Stimulated activated naive CD4-positive, alpha-beta T cell (primary cell): ENCODE measurements around the gene IFNA7.
A peak's percentile ranks its signal among the peaks of the same experiment; 100 is the strongest.
"Not testable (repeated sequence)": the region's sequence is repeated elsewhere in the genome, so short reads cannot be mapped to it uniquely, and the experiment has no call there.

Experiments used
- DNase-seq, 6 experiments: peaks; one replicate each; lab custom pipeline; 2025; lab: John Stamatoyannopoulos, UW

Gene IFNA7

DNA sequence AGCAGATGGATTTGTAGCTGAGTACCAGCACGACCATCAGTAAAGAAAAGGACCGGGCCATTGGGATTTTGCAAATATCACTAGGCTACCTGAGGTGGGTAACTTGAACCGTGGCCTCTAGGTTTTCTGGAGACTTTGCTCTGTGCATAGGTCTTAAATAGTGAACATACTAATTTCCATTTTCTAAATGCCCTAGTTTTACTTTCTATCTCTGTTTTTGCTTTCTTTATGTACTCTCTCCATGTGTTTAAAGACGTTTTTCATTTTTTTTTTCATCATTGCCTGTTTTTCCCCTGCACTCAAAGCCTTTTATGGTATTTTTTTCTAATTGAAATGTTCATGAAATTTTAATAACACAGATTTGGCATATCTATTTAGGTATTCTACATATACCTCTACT, at the start of gene IFNA7:
Gene IFNA7 (minus strand): TSS at position 101 of the 400 bp plus-strand sequence. CDS start 40 bp downstream, at position 61.
- DNase-seq: not testable (repeated sequence)

DNA sequence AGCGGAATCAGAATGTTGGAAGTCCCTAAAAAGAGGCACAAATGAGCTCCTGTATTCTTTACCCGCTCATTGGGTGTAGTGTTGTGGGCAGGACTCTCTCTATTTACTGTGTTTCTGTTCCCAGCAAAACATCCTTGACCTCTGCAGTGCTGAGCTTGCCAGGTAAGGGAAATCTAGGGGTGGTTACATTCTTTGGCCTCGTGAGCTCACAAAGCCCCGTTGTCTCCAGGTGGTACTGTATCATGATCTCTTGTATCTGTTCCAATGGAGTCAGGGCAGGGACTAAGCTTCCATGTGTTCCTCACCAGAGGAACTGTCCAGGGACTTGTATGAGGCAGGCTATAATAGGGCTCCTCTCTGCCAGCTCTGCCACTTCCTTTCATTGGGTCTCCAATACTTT, 49.6 kb upstream of the IFNA7 start:
- DNase-seq: no peak

DNA sequence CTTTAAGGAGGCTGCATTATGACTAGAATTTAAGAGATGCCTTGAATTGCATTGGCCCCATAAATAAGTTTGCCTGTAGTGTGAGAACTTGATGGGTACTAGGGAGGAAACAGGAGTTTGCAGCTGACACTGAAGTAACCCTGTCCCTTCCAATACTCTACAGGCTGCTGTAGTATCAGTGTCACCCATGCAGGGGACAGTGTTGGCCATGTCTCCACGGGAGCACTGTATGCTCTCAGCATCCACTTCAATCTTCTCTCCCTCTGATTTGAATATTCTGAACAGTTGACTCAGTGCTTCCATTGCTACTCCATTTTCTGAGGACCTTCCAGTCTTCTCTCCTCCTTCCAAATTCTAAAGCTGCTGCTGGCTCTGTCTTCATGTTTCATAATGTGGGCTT, 49.2 kb upstream of the IFNA7 start:
- no peak for DNase-seq

DNA sequence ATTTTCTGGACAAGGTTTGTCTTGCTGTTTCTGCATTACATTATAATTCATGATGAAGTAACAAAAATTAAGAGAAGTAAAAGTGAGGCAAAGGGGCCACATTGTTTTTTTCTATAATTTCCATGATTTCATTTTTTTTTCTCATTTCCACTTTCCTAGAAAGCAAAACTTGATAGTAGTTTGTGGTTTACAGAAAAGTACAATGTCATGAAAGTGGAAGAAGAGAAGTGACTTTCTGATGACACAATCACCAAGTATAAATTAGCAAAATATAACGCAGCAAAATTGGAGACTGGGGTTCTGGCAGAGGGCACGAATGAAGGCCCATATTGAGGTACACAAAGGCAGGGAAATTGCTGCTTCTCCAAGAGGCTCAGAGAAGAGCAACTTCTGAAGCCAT, 42.8 kb upstream of the IFNA7 start:
- no peak for DNase-seq

DNA sequence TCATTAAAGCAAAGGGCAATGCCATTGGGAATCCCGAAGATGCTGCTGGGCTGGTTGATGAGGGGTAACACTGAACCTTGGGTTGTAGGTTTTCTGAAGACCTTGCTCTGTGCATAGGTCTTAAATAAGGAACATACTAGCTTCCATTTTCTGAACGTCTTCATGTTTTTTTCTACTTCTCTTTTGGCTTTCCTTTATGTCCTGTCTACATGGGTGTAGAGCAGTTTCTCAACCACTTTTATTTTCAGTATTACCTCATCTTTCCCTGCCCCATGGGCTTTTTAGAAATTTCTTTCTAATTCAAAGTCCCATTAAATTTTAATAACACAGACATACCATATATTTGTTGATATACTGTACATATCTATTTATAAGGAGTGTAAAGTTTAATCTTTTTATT, 37.9 kb upstream of the IFNA7 start, which contains the start of gene IFNA14:
Gene IFNA14 (minus strand): TSS at position 95 of the 400 bp plus-strand sequence. CDS start 70 bp downstream, at position 25.
- DNase-seq: no peak

DNA sequence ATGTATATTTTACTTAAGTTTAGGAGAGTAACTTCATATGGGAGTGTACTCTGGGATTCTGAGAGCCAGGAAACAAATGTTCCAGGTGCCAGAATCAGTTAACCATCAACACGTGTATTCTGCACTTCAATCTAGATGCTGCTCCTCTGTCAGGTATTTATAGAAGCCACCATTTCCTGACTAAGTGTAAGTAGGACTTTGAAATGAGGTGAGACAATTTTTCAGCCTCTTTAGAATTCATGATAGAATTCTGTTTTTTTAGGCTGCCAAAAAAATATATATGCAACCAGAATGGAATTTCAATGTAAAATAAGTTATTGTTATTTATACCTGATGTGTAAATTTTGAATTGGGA, 34.3 kb upstream of the IFNA7 start:
- peak in 1 of 6 experiments; percentile 10 for DNase-seq

DNA sequence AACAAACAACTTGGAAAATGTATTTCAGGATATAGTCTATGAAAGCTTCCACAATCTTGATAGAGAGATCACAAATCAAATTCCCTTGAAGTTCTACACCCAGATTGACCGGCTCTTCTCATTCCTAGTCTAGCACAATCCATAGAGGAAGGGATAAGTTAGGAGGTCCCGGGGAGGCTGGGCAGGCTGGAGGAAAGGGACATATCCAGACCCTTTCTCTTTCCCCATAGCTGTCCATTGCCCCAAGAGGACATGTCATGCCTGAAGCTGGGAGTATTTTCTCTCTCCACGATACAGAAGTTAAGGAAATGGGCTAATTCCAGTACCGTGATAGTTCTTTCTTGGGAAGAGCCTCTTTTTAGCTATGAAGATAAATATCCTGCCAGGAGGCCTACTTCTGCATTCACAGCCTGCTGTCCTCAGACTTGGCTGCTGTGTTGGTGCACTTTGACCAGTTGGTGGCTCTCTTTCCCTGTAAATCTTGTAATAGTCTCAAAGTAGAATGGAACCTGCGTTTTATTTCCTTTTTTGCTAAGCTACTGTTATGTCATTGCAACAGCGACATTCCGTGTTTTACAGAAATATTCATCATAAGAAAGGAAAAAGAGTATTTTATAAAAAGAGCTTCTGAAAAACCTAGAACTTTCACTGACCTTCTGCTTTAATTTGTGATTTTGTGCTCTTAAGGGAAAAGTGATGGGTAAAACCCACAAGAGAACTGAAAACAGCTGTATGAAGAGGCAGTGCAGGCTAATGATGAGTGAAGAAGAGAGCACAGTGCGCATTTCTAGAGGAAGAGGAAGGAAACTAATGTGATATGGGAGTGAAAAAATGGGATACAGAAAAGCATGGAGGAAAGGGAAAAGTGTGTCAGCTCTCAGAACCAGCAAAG, 33.7 kb upstream of the IFNA7 start:
- DNase-seq: peak in 2 of 6 experiments; percentile 41 to 43

DNA sequence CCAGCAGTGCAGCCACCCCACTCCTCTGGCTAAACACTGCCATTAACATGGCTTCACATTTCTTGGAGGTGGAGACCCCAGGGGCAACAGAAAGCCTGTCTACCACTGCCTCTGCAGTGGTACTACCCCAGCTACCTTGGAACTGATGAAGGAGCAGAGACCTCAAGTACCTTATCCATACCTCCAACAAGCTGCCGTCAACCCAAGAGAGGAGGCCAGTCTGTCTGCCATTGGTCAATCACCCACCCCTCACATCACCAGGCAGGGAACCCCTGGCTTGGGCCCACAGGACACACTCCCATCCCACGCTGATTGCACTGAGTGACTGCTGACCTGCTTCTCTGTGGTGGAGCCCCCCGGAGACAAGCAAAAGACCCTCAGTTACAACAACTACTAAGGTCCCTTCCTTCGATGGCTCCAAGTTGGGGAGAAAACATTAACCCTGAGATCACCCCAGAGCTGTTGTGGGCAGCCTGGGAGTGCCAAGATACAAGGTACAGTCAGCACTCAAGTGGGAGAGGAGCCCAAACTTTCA, 32.2 kb upstream of the IFNA7 start:
- no peak for DNase-seq

DNA sequence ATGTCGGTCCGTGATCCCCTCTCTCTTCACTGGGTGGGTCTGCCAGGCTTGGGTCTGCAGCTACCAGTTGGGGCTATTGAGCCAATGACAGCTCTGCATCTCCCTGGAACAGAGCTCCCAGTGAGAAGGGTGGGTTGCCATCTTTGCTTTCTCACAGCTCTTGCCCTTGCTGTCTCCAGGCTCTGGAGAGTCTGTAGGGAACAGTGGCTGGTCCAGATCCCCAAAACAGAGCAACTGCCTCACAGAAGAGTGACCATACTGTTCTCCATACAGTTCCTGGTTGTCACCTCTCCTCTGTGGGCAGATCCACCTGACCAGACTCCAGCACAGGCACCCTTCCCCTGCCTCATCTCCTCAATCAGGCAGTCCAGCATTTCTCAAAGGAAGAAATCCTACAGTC, 31.3 kb upstream of the IFNA7 start:
- no peak for DNase-seq

DNA sequence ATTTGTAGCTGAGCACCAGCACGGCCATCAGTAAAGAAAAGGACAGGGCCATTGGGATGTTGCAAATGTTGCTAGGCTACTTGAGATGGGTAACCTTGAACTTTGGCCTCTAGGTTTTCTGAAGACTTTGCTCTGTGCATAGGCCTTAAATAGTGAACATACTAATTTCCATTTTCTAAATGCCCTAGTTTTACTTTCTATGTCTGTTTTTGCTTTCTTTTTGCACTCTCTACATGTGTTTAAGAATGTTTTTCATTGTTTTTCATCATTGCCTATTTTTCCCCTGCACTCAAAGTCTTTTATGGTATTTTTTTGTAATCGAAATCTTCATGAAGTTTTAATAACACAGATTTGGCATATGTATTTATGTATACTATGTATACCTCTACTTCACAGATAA, 26.1 kb upstream of the IFNA7 start, which contains the start of gene IFNA17:
Gene IFNA17 (minus strand): TSS at position 101 of the 400 bp plus-strand sequence. CDS start 49 bp downstream, at position 52.
- no peak for DNase-seq

DNA sequence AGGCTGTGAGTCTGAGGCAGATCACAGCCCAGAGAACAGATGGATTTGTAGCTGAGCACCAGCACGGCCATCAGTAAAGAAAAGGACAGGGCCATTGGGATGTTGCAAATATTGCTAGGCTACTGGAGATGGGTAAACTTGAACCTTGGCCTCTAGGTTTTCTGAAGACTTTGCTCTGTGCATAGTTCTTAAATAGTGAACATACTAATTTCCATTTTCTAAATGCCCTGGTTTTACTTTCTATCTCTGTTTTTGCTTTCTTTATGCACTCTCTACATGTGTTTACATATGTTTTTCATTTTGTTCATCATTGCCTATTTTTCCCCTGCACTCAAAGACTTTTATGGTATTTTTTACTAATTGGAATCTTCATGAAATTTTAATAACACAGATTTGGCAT, 15.2 kb upstream of the IFNA7 start, which contains the start of gene IFNA16:
Gene IFNA16 (minus strand): TSS at position 101 of the 400 bp plus-strand sequence. CDS start 6 bp downstream, at position 95.
- DNase-seq: not testable (repeated sequence)

DNA sequence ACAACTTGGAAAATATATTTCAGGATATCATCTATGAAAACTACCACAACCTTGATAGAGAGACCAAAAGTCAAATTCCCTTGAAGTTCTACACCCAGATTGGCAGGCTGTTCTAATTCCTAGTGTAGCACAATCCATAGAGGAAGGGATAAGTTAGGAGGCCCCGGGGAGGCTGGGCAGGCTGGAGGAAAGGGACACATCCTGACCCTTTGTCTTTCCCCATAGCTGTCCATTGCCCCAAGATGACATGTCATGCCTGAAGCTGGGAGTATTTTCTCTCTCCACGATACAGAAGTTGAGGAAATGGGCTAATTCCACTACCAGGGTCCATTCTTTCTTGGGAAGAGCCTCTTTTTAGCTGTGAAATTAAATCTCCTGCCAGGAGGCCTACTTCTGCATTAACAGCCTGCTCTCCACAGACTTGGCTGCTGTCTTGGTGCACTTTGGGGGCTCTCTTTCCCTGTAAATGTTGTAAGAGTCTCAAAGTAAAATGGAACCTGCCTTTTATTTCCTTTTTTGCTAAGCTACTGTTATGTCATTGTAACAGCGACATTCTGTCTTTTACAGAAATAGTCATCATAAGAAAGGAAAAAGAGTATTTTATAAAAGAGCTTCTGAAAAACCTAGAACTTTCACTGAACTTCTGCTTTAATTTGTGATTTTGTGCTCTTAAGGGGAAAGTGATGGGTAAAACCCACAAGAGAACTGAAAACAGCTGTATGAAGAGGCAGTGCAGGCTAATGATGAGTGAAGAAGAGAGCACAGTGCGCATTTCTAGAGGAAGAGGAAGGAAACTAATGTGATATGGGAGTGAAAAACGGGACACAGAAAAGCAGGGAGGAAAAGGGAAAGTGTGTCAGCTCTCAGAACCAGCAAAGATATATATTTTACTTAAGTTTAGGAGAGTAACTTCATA, 11.7 kb upstream of the IFNA7 start:
- peak in 2 of 6 experiments; percentile 6 to 11 for DNase-seq

DNA sequence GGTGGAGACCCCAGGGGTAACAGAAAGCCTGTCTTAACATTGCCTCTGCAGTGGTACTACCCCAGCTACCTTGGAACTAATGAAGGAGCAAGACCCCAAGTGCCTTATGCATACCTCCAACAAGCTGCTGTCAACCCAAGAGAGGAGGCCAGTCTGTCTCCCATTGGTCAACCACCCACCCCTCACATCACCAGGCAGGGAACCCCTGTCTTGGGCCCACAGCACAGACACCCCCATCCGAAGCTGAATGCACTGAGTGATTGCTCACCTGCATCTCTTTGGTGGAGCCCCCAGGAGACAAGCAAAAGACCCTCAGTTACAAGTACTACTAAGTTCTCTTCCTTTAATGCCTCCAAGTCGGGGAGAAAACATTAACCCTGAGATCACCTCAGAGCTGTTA, 10.2 kb upstream of the IFNA7 start:
- not testable (repeated sequence) for DNase-seq

DNA sequence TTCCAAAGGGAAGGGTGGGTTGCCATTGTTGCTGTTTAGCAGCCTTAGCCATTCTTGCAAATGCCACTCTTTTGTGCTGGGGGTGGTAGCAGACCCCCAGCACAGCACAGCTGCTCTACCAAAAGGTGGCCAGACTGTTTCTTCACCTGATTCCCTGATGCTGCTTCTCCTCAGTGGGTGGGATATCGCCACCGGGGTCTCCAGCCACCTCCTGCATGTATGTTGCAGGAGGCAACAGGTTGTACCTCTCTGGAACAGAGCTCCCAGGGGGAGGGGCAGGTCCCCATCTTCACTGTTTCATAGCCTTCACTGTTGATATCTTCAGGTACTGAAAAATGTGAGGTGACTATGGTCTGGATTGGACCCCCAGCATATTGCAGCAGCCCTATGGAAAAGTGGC, 8.8 kb upstream of the IFNA7 start:
- DNase-seq: not testable (repeated sequence)

DNA sequence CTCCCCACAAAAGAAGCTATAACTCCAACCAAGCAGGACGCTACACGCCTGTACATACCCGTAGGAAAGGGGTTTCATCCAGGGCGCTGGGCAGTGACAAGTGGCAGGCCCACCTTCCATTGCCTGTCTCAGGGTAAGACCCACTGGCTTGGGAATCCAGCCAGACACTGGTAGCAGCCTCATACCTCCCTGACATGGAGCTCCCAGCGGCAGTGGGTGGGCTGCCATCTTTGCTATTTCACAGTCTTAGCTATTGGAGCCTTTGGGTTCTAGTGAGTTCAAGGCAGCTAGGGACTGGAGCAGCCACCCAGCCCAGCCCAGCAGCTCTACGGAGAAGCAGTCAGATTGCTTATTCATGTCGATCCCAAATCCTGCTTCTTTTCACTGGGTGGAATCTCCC, 8.3 kb upstream of the IFNA7 start:
- no peak for DNase-seq

DNA sequence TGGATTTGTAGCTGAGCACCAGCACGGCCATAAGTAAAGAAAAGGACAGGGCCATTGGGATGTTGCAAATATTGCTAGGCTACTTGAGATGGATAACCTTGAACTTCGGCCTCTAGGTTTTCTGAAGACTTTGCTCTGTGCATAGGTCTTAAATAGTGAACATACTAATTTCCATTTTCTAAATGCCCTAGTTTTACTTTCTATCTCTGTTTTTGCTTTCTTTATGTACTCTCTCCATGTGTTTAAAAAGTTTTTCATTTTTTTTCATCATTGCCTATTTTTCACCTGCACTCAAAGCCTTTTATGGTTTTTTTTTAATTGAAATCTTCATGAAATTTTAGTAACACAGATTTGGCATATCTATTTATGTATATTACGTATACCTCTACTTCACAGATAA, 5.0 kb upstream of the IFNA7 start, which contains the start of gene IFNA10:
Gene IFNA10 (minus strand): TSS at position 101 of the 400 bp plus-strand sequence. CDS start 46 bp downstream, at position 55.
- not testable (repeated sequence) for DNase-seq

DNA sequence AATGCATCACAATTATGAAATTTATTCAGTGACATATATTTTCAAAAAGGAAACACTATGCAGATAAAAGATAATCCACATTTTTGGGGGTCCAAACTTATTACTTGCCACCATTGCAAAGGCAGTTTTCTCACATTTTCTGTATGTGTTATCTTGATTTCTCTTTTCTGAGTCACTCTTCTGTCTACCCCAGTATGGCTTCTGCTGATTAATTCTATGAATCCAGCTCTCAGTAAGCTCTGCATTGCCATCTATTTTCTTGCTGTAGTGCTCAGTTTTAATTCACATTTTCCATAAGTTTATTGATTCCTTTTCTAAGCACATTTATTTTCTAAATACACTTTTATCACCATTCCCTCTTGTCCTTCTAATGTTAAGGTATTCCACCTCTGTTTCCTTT, 3.2 kb upstream of the IFNA7 start:
- no peak for DNase-seq

DNA sequence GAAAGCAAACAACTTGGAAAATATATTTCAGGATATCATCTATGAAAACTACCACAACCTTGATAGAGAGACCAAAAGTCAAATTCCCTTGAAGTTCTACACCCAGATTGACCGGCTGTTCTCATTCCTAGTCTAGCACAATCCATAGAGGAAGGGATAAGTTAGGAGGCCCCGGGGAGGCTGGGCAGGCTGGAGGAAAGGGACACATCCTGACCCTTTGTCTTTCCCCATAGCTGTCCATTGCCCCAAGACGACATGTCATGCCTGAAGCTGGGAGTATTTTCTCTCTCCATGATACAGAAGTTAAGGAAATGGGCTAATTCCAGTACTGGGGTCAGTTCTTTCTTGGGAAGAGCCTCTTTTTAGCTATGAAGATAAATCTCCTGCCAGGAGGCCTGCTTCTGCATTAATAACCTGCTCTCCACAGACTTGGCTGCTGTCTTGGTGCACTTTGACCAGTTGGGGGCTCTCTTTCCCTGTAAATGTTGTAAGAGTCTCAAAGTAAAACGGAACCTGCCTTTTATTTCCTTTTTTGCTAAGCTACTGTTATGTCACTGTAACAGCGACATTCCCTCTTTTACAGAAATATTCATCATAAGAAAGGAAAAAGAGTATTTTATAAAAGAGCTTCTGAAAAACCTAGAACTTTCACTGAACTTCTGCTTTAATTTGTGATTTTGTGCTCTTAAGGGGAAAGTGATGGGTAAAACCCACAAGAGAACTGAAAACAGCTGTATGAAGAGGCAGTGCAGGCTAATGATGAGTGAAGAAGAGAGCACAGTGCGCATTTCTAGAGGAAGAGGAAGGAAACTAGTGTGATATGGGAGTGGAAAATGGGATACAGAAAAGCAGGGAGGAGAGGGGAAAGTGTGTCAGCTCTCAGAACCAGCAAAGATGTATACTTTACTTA, 6.9 kb downstream of the IFNA7 start:
- DNase-seq: peak in 5 of 6 experiments; percentile 5 to 57 (median 19)

DNA sequence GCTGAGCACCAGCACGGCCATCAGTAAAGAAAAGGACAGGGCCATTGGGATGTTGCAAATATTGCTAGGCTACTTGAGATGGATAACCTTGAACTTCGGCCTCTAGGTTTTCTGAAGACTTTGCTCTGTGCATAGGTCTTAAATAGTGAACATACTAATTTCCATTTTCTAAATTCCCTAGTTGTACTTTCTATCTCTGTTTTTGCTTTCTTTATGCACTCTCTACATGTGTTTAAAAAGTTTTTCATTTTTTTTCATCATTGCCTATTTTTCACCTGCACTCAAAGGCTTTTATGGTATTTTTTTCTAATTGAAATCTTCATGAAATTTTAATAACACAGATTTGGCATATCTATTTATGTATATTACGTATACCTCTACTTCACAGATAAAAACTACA, 14.5 kb downstream of the IFNA7 start, which contains the start of gene IFNA4:
Gene IFNA4 (minus strand): TSS at position 101 of the 400 bp plus-strand sequence. CDS start 56 bp downstream, at position 45.
- DNase-seq: not testable (repeated sequence)
